ENCODE measurements around the gene TNNT1.
"Not testable (repeated sequence)": the region's sequence is repeated elsewhere in the genome, so short reads cannot be mapped to it uniquely, and the experiment has no call there.

Gene TNNT1

DNA sequence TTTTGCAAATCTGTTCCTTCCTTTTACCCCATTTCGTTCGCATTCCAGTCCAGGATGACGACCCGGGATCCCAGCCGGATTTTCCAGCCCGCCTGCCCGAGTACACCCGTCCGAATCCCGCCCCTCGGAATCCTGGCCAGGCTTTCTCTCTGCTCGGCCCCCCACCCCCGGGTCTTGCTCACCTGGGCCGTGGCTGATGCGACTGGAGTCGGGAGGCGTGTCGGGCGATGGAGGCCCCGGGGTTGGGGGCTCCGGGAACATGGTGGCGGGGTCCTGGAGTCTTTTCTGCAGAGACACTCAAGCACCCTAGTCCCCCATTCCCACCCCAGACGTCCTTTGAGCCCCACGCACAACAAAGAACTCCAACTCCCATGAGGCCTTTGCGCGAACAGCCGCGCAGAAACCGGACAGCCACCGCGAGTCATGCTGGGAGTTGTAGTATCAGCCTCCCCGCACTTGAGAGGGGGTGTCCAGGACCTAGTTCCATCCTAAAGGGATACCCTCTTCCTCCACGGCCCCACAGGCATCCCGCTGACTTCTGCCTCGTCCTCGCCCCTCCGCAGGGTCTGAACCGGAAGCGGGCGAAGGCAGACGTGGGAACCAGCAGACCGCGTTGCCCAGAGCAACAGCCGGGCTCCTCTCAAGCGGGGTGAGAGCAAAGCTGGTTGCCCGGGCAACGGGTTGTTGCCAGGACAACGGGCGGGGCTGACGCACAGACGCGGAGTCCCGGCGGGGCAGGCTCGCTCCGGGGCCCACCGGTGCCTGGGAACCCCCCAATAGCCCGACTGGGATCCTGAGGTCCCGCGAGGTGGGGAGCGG lies 30.0 kb upstream of the TNNT1 start:
- whole genome bisulfite sequencing, 2 experiments (ENCODE audit: insufficient coverage in 2 of 2), result 2 to 3% methylated on average over 44 to 53 of the region's 61 CpGs
- peak overlapping the region; percentile 37 for H3K4me3 ChIP-seq (ENCODE audit: extremely low read depth, insufficient read depth, low read length, poor library complexity, severe bottlenecking)
- H3K9me3 ChIP-seq (ENCODE audit: control insufficient read depth, low read length), result no peaks in the 10 kb centered on the region
- no peaks in the 10 kb centered on the region for H3K36me3 ChIP-seq (ENCODE audit: control insufficient read depth, insufficient read depth, low read length)
- peak overlapping the region; percentile 53 for H3K27ac ChIP-seq (ENCODE audit: low read depth, low read length, severe bottlenecking)
- peaks cover 2% of the 10 kb centered on the region for H3K4me1 ChIP-seq (ENCODE audit: control insufficient read depth, insufficient read depth, low read length, poor library complexity, severe bottlenecking)

DNA sequence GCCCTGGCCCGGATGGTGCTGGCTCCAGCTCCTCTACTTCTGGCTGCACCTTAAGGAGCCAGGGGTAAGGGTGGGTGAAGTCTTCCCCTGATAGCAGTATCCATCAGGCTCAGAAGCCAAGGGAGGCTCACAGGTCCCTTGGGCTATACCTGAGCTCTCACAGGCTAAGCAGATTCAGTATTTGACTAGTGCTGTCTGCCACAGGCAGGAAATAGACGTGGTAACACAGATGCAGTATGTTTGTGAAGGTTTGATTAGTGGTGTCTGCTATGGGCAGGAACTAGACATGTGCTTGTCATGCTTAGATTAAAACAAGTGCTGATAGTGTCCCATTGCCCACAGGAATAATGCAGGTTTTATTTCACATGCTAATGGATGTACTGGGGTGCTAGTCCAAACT lies 27.1 kb upstream of the TNNT1 start:
- Histone ChIP-seq H3K36me3 (ENCODE audit: control insufficient read depth, insufficient read depth, low read length) (no peaks in the 10 kb centered on the region), H3K9me3 (ENCODE audit: control insufficient read depth, low read length) (no peaks in the 10 kb centered on the region), H3K4me1 (ENCODE audit: control insufficient read depth, insufficient read depth, low read length, poor library complexity, severe bottlenecking) (peaks cover 5% of the 10 kb centered on the region), H3K4me3 (ENCODE audit: extremely low read depth, insufficient read depth, low read length, poor library complexity, severe bottlenecking) (no peak overlapping the region), H3K27ac (ENCODE audit: low read depth, low read length, severe bottlenecking) (no peak overlapping the region)
- WGBS, 2 experiments (ENCODE audit: insufficient coverage in 2 of 2), result 25 to 42% methylated on average over 2 of the region's 2 CpGs

DNA sequence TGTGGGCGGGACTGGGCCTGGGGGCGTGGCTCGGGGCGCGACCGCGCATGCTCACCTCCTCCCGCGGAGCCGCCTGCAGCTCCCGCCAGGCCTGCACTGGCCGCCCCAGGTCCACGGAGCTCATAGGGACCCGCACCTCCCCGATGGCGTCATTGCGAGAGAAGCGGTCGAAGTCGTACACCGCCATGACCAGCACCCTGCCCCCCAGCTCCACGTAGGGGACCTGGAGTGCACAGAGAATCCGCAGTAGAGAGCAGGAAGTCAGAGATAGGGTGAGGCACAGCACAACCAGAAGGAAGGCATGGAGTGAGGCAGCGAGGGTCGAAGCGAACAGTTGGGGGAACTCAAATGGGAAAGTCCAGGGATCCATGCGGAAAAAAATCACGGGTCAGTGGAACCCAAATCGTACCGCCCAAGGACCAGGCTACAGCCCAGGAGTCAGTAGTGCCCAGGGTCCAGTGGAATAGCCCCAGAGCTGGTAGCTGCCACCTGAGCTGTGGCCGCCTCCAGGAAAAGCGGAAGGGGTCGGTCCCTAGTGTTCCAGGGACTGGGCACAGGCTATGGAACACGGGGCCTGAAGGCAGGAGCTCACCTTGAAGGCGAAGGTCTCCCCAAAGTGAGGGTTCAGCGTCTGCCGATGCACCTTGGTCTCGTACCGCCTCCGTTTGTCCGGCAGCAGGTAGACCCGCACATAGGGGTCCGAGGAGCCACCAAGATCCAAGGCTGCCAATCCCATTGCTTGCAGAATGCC lies 26.3 kb upstream of the TNNT1 start:
- Histone ChIP-seq H3K36me3 (ENCODE audit: control insufficient read depth, insufficient read depth, low read length) (no peaks in the 10 kb centered on the region), H3K27ac (ENCODE audit: low read depth, low read length, severe bottlenecking) (no peak overlapping the region), H3K4me1 (ENCODE audit: control insufficient read depth, insufficient read depth, low read length, poor library complexity, severe bottlenecking) (peaks cover 5% of the 10 kb centered on the region), H3K9me3 (ENCODE audit: control insufficient read depth, low read length) (no peaks in the 10 kb centered on the region), H3K4me3 (ENCODE audit: extremely low read depth, insufficient read depth, low read length, poor library complexity, severe bottlenecking) (no peak overlapping the region)
- 89 to 90% methylated on average over 41 to 42 of the region's 43 CpGs for WGBS, 2 experiments (ENCODE audit: insufficient coverage in 2 of 2)

DNA sequence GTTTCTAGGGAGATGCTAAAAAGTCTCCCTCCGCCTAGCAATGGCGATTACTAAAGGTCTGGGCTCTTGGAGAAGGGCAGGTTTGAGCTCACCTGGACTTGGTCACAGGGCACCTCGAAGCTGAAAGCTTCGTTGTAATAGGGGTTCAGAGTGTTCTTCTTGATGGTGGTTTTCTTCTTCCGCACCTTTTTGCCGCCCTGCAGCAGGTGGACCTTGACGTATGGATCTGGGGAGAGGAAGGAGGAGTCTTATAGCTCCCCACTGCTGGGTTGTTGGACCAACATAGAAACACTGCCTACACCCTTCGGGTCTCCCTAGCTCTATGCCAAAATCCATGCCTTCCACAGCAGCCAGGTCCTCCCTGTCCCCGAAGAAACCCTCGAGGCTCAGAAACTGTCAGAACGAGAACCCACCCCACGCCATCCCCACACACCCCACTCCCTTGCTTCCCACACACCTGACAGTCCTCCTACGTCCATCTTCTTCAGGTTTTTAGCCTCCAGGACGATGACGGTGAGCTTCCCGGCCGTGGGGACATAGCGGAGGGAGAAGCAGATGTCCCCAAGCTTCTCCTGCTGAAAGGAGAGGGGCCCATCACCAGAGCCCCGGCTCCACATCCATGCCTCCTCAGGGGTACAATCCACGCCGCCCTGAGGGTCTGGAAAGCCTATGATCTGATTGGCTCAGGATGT lies 25.6 kb upstream of the TNNT1 start:
- H3K9me3 ChIP-seq (ENCODE audit: control insufficient read depth, low read length), result no peaks in the 10 kb centered on the region
- H3K27ac ChIP-seq (ENCODE audit: low read depth, low read length, severe bottlenecking), result no peak overlapping the region
- 80 to 87% methylated on average over 14 to 19 of the region's 21 CpGs for WGBS, 2 experiments (ENCODE audit: insufficient coverage in 2 of 2)
- no peaks in the 10 kb centered on the region for H3K36me3 ChIP-seq (ENCODE audit: control insufficient read depth, insufficient read depth, low read length)
- peaks cover 5% of the 10 kb centered on the region for H3K4me1 ChIP-seq (ENCODE audit: control insufficient read depth, insufficient read depth, low read length, poor library complexity, severe bottlenecking)
- H3K4me3 ChIP-seq (ENCODE audit: extremely low read depth, insufficient read depth, low read length, poor library complexity, severe bottlenecking), result no peak overlapping the region

DNA sequence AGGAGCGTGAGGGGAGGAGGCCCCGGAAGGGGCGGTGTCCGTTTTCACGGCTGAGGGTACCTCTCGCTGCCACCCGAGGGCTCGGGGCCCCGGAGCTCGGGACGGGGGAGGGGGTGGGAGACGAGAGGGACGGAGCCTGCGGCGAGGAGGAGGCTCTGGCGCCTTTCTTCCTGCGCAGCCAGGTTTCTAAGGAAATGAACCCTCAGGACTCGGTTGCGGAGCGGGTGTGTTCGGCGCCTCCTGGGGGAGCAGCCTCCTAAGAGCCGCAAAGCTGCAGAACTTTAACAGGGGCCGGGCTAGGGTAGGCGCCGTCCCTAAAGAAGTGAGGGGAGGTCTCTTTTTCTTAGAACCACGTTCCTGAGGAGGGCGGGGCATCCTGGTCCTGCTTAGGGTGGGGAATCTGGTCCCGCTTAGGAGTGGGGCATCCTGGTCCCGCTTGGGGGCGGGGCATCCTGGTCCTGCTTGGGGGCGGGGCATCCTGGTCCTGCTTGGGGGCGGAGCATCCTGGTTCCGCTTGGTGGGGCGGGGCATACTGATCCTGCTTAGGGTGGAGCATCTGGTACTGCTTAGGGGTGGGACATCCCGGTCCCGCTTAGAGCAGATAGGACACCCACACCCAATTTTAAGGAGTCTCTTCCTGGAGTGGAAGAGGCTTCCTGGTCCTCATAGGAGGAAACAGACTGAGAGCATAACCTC lies 24.9 kb upstream of the TNNT1 start:
- Histone ChIP-seq H3K36me3 (ENCODE audit: control insufficient read depth, insufficient read depth, low read length) (no peaks in the 10 kb centered on the region), H3K4me3 (ENCODE audit: extremely low read depth, insufficient read depth, low read length, poor library complexity, severe bottlenecking) (peak overlapping the region; percentile 52), H3K9me3 (ENCODE audit: control insufficient read depth, low read length) (no peaks in the 10 kb centered on the region), H3K4me1 (ENCODE audit: control insufficient read depth, insufficient read depth, low read length, poor library complexity, severe bottlenecking) (peaks cover 5% of the 10 kb centered on the region), H3K27ac (ENCODE audit: low read depth, low read length, severe bottlenecking) (no peak overlapping the region)
- WGBS, 2 experiments (ENCODE audit: insufficient coverage in 2 of 2), result 0 to 1% methylated on average over 21 to 22 of the region's 37 CpGs

DNA sequence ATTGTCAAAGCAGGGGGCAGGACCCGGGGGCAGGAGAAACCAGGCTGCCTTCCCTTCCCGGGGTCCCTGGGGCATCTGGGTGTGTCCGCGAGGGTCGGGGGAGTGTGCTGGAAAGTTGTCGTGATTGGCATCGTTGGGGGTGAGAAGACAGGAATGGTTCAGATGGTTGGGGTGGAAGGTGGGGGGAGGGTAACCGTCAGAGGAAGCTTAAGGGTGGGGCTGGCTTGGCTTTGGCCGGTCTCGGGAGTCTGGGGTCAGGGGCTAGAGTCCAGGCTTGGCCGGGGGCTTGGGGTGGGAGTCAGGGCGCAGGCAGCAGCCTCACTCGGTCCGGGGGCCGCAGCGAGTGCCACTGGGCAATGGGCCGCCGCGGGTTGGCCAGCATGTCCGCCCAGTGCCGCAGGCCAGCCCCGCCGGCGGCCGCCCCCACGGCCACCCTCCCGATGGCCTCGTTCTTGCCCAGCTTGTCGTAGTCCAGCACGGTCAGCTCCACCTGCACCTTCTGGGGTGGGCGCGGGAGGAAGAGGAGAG lies 24.2 kb upstream of the TNNT1 start:
- WGBS, 2 experiments (ENCODE audit: insufficient coverage in 2 of 2), result 1 to 2% methylated on average over 25 to 28 of the region's 32 CpGs
- Histone ChIP-seq H3K4me3 (ENCODE audit: extremely low read depth, insufficient read depth, low read length, poor library complexity, severe bottlenecking) (peak overlapping the region; percentile 52), H3K36me3 (ENCODE audit: control insufficient read depth, insufficient read depth, low read length) (no peaks in the 10 kb centered on the region), H3K27ac (ENCODE audit: low read depth, low read length, severe bottlenecking) (no peak overlapping the region), H3K4me1 (ENCODE audit: control insufficient read depth, insufficient read depth, low read length, poor library complexity, severe bottlenecking) (peaks cover 4% of the 10 kb centered on the region), H3K9me3 (ENCODE audit: control insufficient read depth, low read length) (no peaks in the 10 kb centered on the region)

DNA sequence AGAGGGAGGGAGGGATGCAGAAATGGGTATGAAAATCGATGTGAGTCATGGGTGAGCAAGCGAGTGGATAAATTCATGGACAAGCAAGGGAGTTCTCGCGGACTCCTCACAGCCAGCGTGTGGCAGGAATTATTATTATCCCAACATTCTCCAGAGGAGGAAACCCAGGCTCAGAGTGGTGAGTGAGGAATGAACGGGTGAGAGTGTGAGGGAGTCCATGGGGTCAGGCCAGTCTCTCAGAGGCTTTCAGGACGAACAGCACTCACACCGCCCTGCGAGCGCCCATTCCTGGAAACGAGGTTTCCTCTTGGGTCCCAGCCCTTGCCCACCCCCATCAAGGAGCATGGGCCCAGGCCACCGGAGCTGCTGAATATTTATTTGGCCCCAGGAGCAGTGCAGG lies 23.7 kb upstream of the TNNT1 start:
- no peaks in the 10 kb centered on the region for H3K9me3 ChIP-seq (ENCODE audit: control insufficient read depth, low read length)
- peak overlapping the region; percentile 52 for H3K4me3 ChIP-seq (ENCODE audit: extremely low read depth, insufficient read depth, low read length, poor library complexity, severe bottlenecking)
- H3K4me1 ChIP-seq (ENCODE audit: control insufficient read depth, insufficient read depth, low read length, poor library complexity, severe bottlenecking), result peaks cover 3% of the 10 kb centered on the region
- WGBS, 2 experiments (ENCODE audit: insufficient coverage in 2 of 2), result 14 to 27% methylated on average over 7 to 10 of the region's 12 CpGs
- H3K36me3 ChIP-seq (ENCODE audit: control insufficient read depth, insufficient read depth, low read length), result no peaks in the 10 kb centered on the region
- H3K27ac ChIP-seq (ENCODE audit: low read depth, low read length, severe bottlenecking), result no peak overlapping the region

DNA sequence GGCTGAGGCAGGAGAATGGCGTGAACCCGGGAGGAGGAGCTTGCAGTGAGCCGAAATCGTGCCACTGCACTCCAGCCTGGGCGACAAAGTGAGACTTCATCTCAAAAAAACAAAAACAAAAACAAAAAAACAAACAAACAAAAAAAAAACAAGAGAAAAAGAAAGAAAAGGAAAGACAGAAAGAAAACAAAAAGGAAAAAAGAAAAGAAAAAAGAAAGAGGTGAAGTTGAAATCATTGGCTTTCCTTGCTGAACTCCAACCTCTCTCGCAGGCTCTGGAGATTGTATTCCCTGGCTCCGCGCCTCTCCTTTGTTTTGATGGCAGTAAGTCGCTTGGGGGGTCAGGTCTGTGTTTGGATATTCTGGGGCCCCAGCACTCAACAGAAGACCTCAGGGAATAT lies 23.3 kb upstream of the TNNT1 start:
- not testable (repeated sequence) for H3K27ac ChIP-seq (ENCODE audit: low read depth, low read length, severe bottlenecking); H3K36me3 ChIP-seq (ENCODE audit: control insufficient read depth, insufficient read depth, low read length); H3K4me3 ChIP-seq (ENCODE audit: extremely low read depth, insufficient read depth, low read length, poor library complexity, severe bottlenecking); H3K4me1 ChIP-seq (ENCODE audit: control insufficient read depth, insufficient read depth, low read length, poor library complexity, severe bottlenecking); H3K9me3 ChIP-seq (ENCODE audit: control insufficient read depth, low read length)
- WGBS, 2 experiments (ENCODE audit: insufficient coverage in 2 of 2), result 79% methylated on average over 3 of the region's 9 CpGs; no CpG with 5 or more reads in 1 of the 2 experiments

DNA sequence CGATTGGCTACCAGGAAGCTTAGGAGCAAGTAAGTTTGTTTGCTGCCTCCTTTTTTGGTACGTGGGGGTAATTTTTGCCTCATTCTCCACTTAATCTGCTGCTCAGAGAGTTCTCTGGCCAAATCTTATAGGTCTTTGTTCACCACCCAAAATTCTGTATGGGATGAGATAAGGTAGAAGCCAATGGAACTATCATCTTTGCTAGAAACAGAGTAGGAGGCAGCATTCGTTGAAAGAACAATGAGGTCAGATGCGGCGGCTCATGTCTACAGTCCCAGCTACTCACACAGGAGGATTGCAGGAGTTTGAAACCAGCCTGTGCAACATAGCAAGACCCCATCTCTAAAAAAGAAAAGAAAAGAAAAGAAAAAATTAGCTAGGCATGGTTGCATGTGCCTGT lies 22.4 kb upstream of the TNNT1 start:
- Histone ChIP-seq H3K4me3 (ENCODE audit: extremely low read depth, insufficient read depth, low read length, poor library complexity, severe bottlenecking) (no peak overlapping the region), H3K4me1 (ENCODE audit: control insufficient read depth, insufficient read depth, low read length, poor library complexity, severe bottlenecking) (peaks cover 3% of the 10 kb centered on the region), H3K27ac (ENCODE audit: low read depth, low read length, severe bottlenecking) (no peak overlapping the region), H3K36me3 (ENCODE audit: control insufficient read depth, insufficient read depth, low read length) (no peaks in the 10 kb centered on the region), H3K9me3 (ENCODE audit: control insufficient read depth, low read length) (no peaks in the 10 kb centered on the region)
- 80 to 100% methylated on average over 1 to 2 of the region's 5 CpGs for WGBS, 2 experiments (ENCODE audit: insufficient coverage in 2 of 2)

DNA sequence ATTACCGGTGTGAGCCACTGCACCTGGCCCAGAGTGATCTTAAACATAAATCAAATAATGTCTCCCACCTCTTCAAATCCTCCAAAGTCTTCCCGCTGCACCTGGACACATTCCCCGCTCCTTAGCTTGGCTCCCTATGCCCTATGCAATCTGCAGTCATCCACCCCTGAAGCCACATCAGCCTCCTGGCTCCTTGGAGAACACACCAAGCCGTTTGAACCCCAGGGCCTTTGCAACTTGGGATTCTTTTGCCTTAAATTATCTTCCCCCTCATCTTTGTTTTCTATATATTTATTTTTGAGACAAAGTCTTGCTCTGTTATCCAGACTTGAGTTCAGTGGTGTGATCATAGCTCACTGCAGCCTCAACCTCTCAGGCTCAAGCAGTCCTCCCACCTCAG lies 20.1 kb upstream of the TNNT1 start:
- no peak overlapping the region for H3K27ac ChIP-seq (ENCODE audit: low read depth, low read length, severe bottlenecking)
- H3K9me3 ChIP-seq (ENCODE audit: control insufficient read depth, low read length), result no peaks in the 10 kb centered on the region
- 85 to 89% methylated on average over 3 of the region's 4 CpGs for WGBS, 2 experiments (ENCODE audit: insufficient coverage in 2 of 2)
- H3K4me1 ChIP-seq (ENCODE audit: control insufficient read depth, insufficient read depth, low read length, poor library complexity, severe bottlenecking), result peaks cover 3% of the 10 kb centered on the region
- no peaks in the 10 kb centered on the region for H3K36me3 ChIP-seq (ENCODE audit: control insufficient read depth, insufficient read depth, low read length)
- no peak overlapping the region for H3K4me3 ChIP-seq (ENCODE audit: extremely low read depth, insufficient read depth, low read length, poor library complexity, severe bottlenecking)
